ENCODE results near the gene RIC8B.
A peak's percentile ranks its signal among the peaks of the same experiment; 100 is the strongest.
"Not testable (repeated sequence)": the region's sequence is repeated elsewhere in the genome, so short reads cannot be mapped to it uniquely, and the experiment has no call there.

The RIC8B gene

DNA sequence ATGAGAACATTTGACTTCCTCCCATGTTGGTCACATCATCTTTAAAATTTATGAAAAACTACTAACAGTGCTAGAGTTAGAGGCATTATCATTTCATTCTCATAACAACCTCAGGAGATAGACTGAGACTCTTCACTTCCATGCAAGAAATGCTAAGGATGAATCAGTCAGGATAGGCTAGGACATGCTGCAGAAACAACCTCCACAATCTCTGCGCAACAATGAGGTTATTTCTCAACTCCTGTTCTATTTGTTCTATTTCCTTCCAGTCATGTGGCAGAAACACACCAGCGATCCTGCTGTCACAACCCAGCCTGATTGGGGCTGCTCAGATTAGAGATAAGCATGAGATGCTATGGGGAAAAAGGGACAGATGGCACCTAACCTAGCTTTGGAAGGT, 132.2 kb downstream of the RIC8B start:
- DNase-seq = no peak

DNA sequence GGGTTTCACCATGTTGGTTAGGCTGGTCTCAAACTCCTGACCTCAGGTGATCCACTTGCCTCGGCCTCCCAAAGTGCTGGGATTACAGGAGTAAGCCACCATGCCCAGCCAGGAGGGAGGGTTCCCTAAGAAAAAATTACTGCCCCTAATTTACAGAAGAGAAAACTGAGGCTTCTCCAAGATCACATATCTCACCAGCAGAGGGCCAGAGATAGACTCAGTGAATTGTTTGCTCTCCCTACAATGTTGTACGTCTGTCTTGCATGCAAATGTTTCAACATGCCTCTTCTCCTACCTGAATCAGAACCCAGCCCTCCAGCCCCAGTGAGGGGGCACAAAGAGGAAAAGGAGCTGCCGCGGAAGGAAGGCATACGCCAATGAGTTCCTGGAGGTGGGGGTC, 132.9 kb downstream of the RIC8B start:
- DNase-seq = no peak

DNA sequence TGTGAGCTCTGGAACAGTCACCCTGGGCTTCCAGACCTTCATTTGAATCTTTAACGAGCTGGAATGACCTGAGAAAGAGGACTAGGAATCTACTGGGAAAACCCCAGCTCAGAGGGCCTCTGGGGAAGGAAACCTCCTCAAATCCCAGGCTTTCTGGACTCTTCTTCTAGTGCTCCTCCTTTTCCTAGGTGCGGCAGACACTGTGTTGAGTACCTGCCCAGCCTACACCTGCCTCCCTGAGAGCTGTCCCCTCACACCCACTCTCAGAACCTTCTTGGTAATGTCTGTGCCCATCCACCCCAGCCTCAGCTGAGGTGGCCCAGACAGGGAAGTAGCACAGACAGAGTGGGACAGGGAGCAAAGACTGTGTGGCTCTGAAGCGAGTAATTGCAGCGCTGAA, 133.4 kb downstream of the RIC8B start:
- no peak for DNase-seq

DNA sequence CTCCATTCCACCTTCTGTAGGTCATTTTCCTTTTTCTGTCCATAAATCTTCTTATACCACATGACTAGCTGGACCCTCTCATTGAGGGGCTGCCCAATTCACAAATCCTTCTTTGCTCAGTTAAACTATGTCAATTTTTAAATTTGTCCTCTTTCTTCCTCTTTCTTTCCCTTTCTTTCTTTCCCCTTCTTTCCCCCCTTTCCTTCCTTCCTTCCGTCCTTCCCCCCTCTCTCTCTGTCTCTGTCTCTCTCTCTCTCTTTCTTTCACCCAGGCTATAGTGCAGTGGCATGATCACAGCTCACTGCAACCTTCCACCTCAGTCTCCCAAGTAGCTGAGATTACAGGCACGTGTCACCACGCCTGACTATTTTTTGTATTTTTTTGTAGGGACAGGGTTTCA, 134.1 kb downstream of the RIC8B start:
- no peak for DNase-seq

DNA sequence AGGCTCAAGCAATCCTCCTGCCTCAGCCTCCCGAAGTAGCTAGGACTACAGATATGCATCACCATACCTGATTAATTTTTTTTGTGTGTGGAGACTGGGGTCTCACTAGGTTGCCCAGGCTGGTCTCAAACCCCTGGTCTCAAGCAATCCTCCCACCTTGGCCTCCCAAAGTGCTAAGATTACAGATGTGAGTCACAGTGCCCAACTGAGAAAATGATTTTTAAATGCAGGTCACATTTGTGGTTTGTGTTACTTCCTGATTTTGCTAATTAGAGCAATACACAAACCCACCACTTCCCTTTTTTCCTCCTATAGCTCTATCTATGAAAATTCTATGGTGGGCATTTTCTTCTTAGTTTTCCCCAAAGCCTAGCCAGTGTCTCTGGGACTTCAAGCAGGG, 135.7 kb downstream of the RIC8B start:
- DNase-seq = no peak

DNA sequence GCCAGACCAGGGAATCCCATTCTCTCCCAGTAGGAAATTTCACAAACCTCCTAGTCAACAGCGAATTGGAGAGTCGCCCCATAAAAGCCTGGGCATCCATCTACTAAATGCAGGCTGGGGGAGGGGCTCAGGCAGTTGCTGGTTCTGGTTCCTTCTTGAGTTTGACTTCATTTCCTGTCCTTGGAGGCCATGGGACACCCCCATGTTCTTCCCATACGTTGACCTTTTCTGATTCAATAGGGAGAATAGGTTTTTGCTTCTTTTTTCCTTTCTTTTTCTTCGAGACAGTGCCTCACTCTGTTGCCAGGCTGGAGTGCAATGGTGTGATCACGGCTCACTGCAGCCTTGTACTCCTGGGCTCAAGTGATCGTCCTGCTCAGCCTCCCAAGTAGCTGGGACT, 137.1 kb downstream of the RIC8B start:
- no peak for DNase-seq

DNA sequence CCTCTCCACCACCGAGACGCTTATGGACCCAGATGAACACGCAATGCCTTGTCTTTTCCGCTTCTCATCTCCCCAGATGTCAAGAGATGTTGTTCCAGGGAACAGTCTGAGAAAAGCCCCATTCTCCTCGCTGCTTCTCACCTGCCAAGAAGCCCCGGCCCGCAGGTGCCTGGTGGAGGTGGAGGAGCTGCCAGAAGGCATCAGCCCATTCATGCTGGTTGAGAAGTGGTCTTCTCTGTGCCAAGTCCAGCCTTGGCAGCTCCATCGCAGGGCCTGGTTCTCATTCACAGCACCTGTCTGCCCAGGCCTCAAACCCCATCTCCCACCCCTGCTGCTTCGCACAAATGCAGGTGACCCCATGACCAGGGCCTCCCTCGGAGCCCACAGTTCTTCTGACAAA, 139.0 kb downstream of the RIC8B start:
- no peak for DNase-seq

DNA sequence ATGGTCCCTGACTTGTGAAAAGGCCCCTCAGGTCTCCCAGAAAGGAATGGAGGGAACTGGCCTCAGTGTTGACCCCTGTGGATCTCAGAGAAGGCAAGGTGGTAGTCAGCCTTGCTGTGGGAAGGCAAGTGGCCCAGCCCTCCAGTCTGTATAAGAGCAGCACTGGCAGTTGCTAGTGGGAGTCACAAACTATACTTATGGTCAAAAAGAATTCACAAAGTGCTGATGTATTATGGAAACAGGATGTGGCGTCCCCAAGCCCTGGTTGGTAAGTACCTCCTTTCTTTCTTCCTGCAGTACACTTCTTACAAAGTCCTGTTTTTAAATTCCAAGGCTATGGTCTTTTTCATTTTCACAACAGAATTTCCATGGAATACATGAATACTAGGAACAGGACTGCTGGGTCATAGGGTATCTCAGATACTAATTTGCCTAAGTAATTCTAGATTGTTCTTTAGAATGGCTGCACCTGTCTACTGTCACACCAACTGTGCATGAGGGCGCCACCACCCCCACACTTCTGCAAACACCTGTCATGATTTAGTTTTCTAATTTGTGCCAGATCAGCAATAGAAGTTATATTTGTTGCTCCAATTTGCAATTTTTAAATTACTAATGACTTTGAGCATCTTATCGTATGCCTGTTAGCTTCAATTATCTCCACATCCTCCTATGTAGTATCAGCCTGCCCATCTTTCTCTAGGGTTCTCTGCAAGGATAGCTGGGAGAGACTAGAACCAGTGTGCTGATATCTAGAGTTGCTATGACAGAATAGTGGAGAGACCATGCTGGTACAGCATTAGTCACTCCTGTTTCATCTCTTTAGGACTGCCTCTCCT, 140.5 kb downstream of the RIC8B start:
- DNase-seq = no peak

DNA sequence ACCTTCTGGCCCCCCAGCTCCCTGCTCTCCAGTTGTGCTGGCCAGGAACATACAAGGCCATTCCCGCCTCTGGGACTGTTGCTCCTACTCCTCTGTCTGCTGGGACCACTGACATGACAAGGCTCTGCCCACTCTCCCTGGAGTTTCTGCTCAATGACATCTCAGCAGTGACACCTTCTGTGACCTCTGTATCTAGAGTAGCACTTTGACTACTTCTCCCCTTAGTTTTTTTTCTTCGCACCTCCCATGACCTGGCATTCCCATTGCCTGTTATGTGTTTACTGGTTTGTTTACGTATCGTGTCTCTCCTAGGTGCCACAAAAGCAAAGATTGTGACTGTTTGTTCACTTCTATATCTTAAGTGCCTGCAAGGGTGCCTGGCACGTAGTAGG, 141.1 kb downstream of the RIC8B start:
- DNase-seq = no peak

DNA sequence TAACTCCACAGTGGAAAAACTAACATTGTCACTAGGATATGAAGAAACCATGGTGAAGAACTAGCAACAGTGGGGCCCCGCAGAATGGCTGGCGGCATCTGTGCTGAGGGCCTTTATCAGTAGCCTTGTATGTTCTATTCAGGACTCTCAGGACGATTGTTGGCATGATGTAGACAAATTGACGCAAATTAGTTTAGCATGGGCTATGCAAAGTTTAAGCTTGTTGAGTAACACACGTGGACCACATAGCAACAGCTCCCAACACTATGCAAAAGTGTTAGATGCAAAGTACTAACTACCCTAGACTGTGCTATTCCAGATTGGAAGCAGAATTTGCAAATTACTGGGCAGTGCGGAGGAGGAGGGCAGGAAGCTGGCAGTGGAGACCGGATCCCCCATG, 143.0 kb downstream of the RIC8B start:
- no peak for DNase-seq

DNA sequence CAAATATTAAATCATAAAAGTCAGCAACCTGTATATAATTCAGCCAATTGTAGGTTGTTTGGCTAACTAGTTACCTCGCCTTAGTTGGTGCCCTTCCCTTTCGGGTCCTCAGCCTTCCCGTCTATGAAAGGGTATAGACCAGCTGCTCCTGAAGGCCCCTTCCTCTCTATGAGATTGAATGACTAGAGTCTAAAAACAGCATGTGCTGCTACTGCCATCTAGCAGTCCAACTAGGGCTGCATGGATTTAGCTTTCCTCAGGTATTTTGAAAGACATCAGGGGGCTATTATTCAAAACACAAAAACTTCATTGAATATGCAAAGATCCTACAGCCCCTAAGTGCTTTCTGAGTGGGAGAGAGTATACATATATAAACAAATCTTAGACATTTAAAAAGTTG, 144.3 kb downstream of the RIC8B start:
- DNase-seq = peak; percentile 16

DNA sequence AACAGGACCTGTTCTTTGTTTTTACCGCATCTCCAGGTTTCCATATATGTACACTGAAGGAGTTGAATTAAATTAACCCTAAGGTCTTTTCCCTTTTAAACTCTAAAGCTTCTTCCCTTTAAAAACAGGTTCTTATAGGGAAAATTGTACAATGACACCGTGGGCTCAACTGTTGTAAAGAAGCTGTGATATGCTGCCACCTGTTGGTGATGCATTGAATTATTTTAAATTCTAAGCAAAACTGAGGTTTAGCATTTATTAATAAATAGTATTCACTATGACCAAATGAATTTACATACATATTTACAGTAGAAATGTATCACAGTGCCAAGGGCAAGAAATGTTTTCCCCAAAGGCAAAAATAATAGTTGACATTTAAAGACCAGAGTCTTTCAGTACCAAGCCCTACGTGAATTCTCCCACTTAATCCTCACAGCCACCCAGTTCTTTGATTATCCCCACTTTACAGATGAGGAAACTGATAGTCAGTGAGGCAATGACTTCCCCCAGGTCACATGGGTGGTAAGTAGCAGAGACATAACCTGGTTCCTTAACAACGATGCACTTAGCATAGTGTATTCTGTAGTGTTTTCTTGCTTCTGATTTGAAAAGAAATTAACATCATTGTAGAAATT, 145.5 kb downstream of the RIC8B start:
- DNase-seq = peak; percentile 45

DNA sequence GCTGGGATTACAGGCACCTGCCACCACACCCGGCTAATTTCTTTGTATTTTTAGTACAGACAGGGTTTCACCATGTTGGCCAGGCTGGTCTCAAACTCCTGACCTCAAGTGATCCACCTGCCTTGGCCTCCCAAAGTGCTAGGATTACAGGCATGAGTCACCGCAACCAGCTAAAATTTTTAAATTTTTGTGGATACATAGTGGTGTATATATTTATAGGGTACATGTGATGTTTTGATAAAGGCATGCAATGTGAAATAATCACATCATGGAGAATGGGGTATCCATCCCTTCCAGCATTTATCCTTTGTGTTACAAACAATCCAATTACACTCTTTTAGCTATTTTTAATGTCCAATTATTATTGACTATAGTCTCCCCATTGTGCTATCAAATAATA, 147.5 kb downstream of the RIC8B start:
- DNase-seq = not testable (repeated sequence)

DNA sequence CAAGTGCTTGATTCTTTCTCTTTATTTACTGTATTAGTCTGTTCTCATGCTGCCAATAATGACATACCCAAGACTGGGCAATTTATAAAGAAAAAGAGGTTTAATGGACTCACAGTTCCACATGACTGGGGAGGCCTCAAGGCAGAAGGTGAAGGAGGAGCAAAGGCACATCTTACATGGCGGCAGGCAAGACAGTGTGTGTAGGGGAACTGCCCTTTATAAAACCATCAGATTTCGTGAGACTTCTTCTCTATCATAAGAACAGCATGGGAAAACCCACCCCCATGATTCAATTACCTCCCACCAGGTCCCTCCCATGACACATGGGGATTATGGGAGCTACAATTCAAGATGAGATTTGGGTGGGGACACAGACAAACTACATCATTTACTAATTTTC, 149.1 kb downstream of the RIC8B start:
- not testable (repeated sequence) for DNase-seq

DNA sequence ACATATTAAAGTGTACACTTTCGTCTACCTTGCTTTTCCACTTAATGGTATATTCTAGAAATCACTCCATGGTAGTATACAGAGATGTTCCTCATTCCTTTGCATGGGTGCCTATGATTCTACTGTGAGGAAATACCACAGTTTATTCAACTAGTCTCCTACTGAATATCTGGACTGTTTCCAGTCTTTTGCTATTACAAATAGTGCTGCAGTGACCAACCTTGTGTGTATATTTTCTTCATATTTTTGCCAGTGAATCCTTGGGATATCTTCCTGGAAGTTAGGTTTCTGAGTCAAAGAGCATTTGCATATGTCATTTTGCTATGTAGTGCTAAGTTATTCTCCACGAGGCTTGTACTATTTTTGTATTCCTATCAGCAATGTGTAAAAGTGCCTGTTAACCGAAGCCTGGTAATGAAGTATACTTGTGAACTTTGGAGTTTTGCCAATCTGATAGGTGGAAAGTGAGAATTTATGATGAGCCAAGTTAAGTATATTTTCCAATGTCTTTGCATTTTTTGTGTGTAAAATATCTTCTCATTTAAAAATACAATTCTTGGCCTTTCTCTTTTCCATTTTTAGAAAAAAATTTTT, 149.9 kb downstream of the RIC8B start:
- DNase-seq = peak; percentile 11

DNA sequence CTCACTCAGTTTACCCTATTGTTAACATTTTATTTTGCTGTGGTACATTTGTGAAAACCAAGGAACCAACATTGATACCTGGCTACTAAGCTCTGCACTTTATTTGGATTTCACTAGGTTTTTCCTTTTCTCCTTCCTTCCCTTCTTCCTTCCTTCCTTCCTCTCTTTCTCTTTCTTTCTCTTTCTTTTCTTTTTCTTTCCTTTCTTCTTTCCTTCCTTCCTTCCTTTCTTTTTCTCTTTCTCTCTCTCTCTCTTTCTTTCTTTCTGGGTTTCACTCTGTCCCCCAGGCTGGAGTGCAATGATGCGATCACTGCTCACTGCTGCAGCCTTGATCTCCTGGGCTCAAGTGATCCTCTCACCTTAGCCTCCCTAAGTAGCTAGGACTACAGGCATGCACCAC, 152.2 kb downstream of the RIC8B start:
- DNase-seq = no peak

DNA sequence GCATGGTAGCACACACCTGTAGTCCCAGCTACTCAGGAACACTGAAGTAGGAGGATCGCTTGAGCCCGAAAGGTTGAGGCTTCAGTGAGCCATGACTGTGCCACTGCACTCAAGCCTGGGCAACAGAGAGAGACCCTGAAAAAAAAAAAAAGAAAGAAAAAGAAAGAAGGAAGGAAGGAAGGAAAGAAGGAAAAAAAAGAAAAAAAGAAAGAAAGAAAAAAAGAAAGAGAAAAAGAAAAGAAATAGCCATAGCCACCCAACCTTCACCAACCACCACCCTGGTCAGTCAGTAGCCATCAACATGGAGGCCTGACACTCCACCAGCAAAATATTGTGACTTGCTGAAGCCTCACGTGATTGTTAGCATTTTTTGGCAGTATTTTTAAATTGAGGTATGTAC, 159.8 kb downstream of the RIC8B start:
- DNase-seq = no peak
